H1 (cell line): ENCODE data around the gene ARHGEF18. TPM values are rescaled to one million over a fixed set of nuclear protein-coding genes. Genes with fewer than 3 reads are reported as not detected.

Source experiments
- BCL11A ChIP-seq, 2 experiments: IDR thresholded peaks; one replicate each; pipeline ENCODE4 v1.6.1; 2011; ENCODE audit warnings: low read depth in 2 of 2, low read length in 2 of 2, mild to moderate bottlenecking in 2 of 2
- CBX8 ChIP-seq: fragments of 300-800, 300-1000 bp; sonication (generic); IDR thresholded peaks from 2 replicates; pipeline ENCODE4 v1.7.1; 2016; ENCODE audit warnings: low read depth, low read length, borderline replicate concordance
- FOSL1 ChIP-seq: IDR thresholded peaks from 2 replicates; pipeline ENCODE4 v1.6.1; 2011; ENCODE audit warnings: mild to moderate bottlenecking, low read depth, low read length, moderate library complexity; ENCODE audit not compliant: insufficient read depth
- GABPA ChIP-seq: IDR thresholded peaks from 2 replicates; pipeline ENCODE4 v1.6.1; 2011; ENCODE audit warnings: mild to moderate bottlenecking, low read length, moderate library complexity, borderline replicate concordance; ENCODE audit not compliant: insufficient read depth
- HDAC2 ChIP-seq, 2 experiments: fragments of 300-600 bp in 1 of 2; sonication (generic) in 1 of 2; IDR thresholded peaks; 2 replicates each; pipeline ENCODE4 v1.6.1; 2011 to 2012; ENCODE audit warnings: low read depth in 2 of 2, low read length in 2 of 2, mild to moderate bottlenecking in 2 of 2, moderate library complexity in 2 of 2, borderline replicate concordance in 1 of 2, inconsistent platforms in 1 of 2
- JUND ChIP-seq: IDR thresholded peaks from 2 replicates; pipeline ENCODE4 v1.6.1; 2011; ENCODE audit warnings: mild to moderate bottlenecking, improper control_type of control experiment, low read length
- RNF2 ChIP-seq: fragments of 200-900, 300-1000 bp; sonication (generic); IDR thresholded peaks from 2 replicates; pipeline ENCODE4 v1.7.1; 2016; ENCODE audit warnings: borderline replicate concordance, low read depth, mild to moderate bottlenecking, antibody characterized with exemption, low read length; ENCODE audit not compliant: poor library complexity, severe bottlenecking; ENCODE audit errors: missing control alignments
- SIX5 ChIP-seq: IDR thresholded peaks from 2 replicates; pipeline ENCODE4 v1.6.1; 2011; ENCODE audit warnings: mild to moderate bottlenecking, low read depth, low read length
- polyA plus RNA-seq, 7 experiments: library from polyadenylated mRNA; depleted of rRNA in 3 of 7; stranded (reverse) in 5 of 7; unstranded in 2 of 7; fragments of >200 nt in 5 of 7; fragments of 200-250 nt in 2 of 7; gene quantifications; 1 replicate in 5 of 7; 2 replicates in 1 of 7; 4 replicates in 1 of 7; pipeline versions ENCODE4 v1.2.1 to v1.2.3, GENCODE V29; 2011 to 2013; ENCODE audit warnings: missing spikeins in 2 of 7, mixed read lengths in 2 of 7
- total RNA-seq: library from RNA; stranded (reverse); fragmentation: NEBNext Ultra II Directional; extraction: Animal tissue kit (Norgen Biotek cat#: 25700); gene quantifications from 2 replicates; pipeline ENCODE4 v1.2.1, GENCODE V29; 2021
- TF ChIP-seq, protein P1 (sequence below): fragments of 300-600 bp; sonication (generic); IDR thresholded peaks from 2 replicates; pipeline ENCODE4 v1.7.1; 2012; ENCODE audit warnings: low read length, moderate library complexity, mild to moderate bottlenecking, inconsistent platforms; ENCODE audit not compliant: insufficient replicate concordance
- TF ChIP-seq, protein P2 (sequence below): IDR thresholded peaks from 2 replicates; pipeline ENCODE4 v1.6.1; 2011; ENCODE audit warnings: low read length, improper control_type of control experiment

The ARHGEF18 gene
- total and polyA plus RNA-seq, 2 of the 8 experiments (the other 6 are each of a cell fraction or from before 2014, with no cell fraction given): 12.2 to 35.9 TPM

- TF ChIP-seq, protein P1, sequence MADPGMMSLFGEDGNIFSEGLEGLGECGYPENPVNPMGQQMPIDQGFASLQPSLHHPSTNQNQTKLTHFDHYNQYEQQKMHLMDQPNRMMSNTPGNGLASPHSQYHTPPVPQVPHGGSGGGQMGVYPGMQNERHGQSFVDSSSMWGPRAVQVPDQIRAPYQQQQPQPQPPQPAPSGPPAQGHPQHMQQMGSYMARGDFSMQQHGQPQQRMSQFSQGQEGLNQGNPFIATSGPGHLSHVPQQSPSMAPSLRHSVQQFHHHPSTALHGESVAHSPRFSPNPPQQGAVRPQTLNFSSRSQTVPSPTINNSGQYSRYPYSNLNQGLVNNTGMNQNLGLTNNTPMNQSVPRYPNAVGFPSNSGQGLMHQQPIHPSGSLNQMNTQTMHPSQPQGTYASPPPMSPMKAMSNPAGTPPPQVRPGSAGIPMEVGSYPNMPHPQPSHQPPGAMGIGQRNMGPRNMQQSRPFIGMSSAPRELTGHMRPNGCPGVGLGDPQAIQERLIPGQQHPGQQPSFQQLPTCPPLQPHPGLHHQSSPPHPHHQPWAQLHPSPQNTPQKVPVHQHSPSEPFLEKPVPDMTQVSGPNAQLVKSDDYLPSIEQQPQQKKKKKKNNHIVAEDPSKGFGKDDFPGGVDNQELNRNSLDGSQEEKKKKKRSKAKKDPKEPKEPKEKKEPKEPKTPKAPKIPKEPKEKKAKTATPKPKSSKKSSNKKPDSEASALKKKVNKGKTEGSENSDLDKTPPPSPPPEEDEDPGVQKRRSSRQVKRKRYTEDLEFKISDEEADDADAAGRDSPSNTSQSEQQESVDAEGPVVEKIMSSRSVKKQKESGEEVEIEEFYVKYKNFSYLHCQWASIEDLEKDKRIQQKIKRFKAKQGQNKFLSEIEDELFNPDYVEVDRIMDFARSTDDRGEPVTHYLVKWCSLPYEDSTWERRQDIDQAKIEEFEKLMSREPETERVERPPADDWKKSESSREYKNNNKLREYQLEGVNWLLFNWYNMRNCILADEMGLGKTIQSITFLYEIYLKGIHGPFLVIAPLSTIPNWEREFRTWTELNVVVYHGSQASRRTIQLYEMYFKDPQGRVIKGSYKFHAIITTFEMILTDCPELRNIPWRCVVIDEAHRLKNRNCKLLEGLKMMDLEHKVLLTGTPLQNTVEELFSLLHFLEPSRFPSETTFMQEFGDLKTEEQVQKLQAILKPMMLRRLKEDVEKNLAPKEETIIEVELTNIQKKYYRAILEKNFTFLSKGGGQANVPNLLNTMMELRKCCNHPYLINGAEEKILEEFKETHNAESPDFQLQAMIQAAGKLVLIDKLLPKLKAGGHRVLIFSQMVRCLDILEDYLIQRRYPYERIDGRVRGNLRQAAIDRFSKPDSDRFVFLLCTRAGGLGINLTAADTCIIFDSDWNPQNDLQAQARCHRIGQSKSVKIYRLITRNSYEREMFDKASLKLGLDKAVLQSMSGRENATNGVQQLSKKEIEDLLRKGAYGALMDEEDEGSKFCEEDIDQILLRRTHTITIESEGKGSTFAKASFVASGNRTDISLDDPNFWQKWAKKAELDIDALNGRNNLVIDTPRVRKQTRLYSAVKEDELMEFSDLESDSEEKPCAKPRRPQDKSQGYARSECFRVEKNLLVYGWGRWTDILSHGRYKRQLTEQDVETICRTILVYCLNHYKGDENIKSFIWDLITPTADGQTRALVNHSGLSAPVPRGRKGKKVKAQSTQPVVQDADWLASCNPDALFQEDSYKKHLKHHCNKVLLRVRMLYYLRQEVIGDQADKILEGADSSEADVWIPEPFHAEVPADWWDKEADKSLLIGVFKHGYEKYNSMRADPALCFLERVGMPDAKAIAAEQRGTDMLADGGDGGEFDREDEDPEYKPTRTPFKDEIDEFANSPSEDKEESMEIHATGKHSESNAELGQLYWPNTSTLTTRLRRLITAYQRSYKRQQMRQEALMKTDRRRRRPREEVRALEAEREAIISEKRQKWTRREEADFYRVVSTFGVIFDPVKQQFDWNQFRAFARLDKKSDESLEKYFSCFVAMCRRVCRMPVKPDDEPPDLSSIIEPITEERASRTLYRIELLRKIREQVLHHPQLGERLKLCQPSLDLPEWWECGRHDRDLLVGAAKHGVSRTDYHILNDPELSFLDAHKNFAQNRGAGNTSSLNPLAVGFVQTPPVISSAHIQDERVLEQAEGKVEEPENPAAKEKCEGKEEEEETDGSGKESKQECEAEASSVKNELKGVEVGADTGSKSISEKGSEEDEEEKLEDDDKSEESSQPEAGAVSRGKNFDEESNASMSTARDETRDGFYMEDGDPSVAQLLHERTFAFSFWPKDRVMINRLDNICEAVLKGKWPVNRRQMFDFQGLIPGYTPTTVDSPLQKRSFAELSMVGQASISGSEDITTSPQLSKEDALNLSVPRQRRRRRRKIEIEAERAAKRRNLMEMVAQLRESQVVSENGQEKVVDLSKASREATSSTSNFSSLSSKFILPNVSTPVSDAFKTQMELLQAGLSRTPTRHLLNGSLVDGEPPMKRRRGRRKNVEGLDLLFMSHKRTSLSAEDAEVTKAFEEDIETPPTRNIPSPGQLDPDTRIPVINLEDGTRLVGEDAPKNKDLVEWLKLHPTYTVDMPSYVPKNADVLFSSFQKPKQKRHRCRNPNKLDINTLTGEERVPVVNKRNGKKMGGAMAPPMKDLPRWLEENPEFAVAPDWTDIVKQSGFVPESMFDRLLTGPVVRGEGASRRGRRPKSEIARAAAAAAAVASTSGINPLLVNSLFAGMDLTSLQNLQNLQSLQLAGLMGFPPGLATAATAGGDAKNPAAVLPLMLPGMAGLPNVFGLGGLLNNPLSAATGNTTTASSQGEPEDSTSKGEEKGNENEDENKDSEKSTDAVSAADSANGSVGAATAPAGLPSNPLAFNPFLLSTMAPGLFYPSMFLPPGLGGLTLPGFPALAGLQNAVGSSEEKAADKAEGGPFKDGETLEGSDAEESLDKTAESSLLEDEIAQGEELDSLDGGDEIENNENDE: no peak
- TF ChIP-seq CBX8 (no peak), BCL11A (IDR thresholded peaks at IDR 0.05; ENCODE audit: low read depth in 2 of 2, low read length in 2 of 2) (no peak), SIX5 (no peak), HDAC2 (IDR thresholded peaks at IDR 0.05; ENCODE audit: borderline replicate concordance in 1 of 2, low read depth in 2 of 2, low read length in 2 of 2) (no peak), FOSL1 (no peak), GABPA (no peak), RNF2 (no peak), JUND (no peak)
- TF ChIP-seq, protein P2, sequence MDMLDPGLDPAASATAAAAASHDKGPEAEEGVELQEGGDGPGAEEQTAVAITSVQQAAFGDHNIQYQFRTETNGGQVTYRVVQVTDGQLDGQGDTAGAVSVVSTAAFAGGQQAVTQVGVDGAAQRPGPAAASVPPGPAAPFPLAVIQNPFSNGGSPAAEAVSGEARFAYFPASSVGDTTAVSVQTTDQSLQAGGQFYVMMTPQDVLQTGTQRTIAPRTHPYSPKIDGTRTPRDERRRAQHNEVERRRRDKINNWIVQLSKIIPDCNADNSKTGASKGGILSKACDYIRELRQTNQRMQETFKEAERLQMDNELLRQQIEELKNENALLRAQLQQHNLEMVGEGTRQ: no peak
Observed at GRCh38 chr19:7368456-7368855, 19.7 kb downstream of the ARHGEF18 start (continued).
